ENCODE data around the gene FMN2.

Gene FMN2

DNA sequence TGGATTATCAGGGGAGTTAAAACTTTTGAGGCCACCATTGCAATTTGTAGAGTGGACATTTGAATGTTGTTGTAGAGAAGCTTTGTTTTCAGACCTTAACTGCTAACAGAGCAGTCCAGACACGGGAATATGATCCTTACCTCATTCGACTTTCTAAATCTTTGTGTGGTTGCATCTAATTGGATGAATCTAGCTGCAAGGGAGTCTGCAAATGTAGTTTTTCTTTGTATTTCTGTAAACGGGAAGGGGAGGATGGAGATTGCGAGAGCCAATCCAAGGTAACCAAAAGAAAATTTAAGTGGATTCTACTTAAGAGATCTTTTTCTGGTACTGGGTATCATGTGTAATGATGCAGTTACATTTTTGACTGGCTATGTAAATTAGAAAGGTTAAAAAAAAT lies 110.2 kb downstream of the FMN2 start:
- FAIRE-seq = no peak

DNA sequence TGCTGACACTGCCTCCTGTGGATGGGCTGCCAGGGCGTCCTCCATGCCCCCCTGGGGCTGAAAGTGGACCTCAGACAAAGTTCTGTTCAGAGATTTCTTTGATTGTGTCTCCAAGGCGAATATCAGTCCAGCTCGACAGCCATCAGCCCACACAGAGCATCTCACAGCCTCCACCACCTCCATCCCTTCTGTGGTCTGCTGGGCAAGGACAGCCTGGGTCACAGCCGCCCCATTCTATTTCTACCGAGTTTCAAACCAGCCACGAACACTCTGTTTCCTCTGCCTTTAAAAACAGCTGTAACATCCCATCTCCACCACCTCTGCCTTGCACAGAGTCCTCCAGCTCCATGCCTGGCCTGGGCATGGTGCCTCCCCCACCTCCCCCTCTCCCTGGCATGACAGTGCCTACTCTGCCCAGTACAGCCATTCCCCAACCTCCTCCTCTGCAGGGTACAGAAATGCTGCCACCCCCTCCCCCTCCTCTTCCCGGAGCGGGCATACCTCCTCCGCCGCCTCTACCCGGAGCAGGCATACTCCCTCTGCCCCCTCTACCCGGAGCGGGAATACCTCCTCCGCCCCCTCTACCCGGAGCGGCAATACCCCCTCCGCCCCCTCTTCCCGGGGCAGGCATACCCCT lies 115.5 kb downstream of the FMN2 start:
- FAIRE-seq = no peak

DNA sequence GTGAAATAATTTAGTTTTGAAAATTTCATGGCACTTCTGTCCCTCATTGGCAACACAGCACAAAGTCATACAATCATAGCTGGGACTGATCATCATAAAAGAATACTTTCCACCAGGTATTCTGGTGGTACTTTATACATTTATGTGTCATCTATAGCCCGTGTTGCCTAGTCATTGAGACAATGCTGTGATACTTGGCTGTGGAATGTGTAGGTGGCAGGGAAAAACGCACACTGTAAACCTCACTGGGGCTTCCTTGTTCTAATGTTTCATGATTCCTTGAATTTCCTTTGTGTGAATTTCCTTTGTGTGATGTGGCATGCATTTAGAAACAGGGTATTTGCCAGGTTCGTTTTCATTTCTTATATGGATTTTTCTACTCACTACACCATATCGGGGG lies 118.3 kb downstream of the FMN2 start:
- no peak for FAIRE-seq

- no peak for FAIRE-seq
These were observed 120.9 kb downstream of the FMN2 start for GRCh38 chr1:240212556-240212955.

DNA sequence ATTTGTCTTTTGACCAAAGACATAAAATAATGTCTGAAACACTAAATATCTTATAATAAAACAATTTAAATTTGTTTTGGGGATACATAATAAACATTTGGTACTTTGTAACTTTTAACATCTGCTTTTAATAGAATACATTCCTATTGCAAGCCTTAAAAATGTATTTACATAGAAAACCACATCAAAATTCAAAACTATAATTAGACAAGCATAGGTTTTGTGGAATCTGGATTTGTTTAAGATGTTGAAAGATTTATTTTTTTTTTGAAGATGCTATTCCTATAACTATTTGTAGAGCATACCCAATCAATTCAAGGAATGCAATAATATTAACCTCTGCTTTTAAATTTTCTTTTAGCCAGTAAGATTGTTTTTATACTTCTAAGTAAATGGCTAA lies 125.7 kb downstream of the FMN2 start:
- FAIRE-seq = no peak

DNA sequence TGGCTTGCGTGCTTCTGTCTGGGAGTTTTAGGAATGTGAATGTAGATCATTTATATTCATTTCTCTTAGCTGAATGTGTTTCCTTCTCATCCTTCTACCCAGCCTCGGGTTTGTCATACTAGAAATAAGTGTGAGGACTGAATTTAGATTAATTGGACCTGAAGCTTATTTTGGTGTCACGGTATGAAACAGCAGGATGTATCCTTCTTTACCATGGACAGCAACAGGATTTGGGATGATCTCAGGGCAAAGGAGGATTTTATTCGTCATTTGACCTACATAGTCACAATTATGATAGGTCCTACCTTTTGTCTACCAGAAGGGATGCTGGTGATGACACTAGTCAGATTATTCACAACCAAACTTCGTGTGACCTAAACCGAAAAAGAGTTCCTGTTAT lies 127.4 kb downstream of the FMN2 start:
- FAIRE-seq = no peak

DNA sequence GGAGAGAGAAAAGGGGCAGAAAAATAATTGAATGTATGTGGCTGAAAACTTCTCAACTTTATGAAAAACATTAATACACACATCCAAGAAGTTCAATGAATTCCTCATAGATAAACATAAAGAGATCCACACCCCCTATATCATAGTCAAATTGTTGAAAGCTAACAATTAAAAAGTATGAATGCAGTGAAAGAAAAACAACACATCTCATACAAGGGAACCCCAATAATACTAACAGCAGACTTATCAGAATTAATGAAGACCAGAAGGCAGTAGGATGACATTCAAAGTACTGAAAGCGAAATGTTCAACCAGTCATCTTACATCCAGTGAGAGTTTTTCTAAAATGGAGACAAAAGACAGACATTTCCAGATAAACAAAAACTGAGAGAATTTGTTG lies 134.4 kb downstream of the FMN2 start:
- no peak for FAIRE-seq

DNA sequence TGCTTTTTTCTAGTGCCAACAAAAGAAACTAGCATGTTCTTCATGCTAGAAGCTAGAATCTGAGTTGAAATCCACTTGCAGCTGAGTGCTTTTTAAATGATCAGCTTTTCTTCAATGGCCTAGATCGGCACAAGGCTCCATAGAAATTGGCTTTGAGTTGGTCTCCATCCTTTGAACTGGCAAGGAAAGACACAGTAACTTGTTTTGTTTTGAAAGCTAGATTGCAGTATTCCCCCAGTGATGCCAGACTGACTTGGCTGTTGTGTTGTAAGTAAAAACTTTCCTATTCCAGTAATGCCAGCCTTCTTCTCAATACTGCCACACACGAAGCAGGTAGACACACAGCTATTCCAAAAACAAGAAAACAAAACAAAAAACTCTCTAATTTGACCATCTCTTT lies 139.1 kb downstream of the FMN2 start:
- no peak for FAIRE-seq

- no peak for FAIRE-seq
These were observed 140.8 kb downstream of the FMN2 start for GRCh38 chr1:240232530-240232929.

DNA sequence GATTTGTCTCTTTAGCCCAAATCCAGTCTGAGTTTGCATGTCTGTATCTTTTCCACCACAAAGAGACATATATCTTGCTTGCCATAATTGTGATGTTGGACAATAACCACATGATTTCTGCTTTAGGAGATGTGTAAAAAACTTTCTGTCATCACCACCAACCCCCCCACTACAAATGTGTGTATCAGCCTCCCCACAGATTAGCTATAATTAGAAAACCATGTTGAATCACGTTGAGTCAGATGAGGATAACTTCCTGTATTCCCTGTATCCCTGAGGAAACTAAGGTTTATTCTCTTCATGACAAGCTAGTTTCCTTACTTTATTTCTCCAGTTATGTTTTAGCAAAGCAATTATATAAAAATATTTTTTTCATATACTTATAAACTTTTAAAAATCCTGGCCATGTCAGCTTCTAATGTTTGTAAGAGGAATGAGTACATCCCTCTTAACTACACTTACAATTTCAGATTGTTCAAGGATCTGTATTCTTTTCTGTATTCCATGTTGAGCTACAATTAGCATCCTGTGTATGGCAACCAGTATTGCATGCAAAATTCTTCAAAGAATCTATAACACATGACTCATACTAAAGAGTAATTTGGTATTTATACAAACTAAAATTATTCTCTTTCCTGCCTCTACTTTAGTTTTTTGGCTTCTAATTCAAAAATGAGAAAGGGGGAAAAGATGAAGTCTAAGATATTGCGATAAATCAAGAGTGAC lies 143.0 kb downstream of the FMN2 start:
- no peak for FAIRE-seq

- no peak for FAIRE-seq
These were observed 144.0 kb downstream of the FMN2 start for GRCh38 chr1:240235521-240236288.

DNA sequence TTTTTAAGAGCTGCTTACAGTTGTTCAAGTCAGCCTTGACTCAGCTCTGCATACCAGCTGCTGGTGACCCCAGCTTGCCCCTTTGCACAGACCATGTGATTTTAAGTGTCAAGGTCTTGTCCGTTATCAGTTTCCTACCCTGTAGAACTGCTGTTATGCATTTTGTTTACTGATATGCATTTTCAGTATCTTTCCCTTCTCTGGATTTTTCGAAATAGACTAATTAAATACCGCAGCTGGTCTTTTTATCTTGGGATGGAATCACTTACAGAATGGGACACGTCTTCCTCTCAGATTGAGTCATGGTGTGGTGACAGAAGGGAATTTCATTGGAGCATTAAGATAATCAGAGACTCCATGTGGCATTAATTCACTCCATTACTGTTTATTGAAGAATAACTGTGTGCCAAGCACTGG lies 145.6 kb downstream of the FMN2 start:
- no peak for FAIRE-seq

DNA sequence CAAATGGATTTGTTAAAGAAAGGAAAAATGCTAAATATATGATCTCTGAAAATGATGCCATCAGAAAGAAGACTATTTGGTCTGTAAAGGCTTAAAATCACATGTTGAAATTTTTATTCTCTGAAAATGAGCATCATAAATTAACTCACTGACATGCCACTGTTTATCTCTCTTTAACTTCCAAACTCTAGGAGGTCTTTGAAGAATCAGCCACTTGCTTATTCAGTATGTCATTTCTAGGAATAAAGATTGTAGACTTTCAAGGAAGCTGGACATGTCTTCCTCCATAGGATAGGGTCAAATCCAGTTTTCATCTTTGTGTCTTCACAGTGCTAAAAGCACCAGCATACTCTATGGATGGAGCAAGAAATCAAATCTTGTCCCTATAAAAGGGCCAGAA lies 147.6 kb downstream of the FMN2 start:
- no peak for FAIRE-seq

DNA sequence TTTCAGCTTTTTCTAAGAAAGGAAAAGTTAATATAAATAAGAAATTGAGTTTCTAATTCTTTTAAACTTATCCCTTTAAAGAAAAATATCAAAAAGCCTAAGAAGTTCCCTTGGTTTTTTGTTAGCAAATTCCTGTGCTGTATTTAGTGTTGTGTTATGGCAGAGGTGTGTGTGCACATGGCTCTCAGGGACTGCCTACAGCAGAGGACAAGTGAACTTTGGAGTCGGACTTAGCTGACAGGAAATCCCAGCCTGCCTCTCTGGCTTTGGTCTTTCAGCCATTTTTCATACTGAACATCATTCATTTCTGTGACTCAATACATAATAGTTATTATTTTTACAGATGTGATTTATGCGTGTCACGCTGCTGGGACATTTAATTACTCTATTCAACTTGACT lies 149.6 kb downstream of the FMN2 start:
- FAIRE-seq = no peak

GRCh38 chr1:240242601-240243144 lies 151.0 kb downstream of the FMN2 start:
- FAIRE-seq = no peak

GRCh38 chr1:240244968-240245628 lies 153.4 kb downstream of the FMN2 start:
- no peak for FAIRE-seq

- no peak for FAIRE-seq
These were observed 153.9 kb downstream of the FMN2 start for GRCh38 chr1:240245629-240246020.

DNA sequence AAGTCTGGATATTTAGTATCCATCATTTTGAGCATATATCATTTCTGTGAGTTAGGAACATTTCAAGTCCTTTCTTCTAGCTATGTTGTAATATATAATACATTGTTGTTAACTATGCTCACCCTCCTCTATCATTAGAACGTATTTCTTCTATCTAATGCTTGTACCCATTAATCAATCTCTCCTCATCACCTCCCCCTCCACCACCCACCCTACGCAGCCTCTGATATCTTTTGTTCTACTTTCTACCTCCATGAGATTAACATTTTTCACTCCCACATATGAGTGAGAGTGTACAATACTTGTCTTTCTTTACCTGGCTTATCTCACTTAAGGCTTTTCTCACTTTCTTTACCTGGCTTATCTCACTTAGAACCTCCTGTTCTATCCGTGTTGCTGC lies 156.2 kb downstream of the FMN2 start:
- FAIRE-seq = no peak

- no peak for FAIRE-seq
These were observed 162.3 kb downstream of the FMN2 start for GRCh38 chr1:240254006-240254405.

GRCh38 chr1:240254778-240255291 lies 163.2 kb downstream of the FMN2 start:
- no peak for FAIRE-seq

DNA sequence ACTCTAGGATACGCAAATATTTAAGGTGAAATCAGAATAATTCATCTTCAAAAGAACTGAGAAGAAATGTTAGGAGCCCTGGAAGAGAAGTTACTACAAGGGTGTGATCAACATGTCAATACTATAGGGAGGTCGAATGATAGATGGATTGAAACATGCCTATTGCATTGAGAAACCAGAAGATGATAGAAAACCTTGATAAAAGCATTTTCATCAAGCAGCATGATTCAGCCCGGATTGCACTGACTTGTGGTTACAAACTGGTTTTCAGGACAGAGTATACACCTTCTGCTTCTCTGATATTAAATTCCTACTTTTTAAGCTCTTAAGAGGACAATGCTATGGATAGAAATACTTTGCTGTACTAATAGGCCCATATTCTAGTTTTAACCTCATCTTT lies 164.2 kb downstream of the FMN2 start:
- no peak for FAIRE-seq

- FAIRE-seq = no peak
These were observed 165.3 kb downstream of the FMN2 start for GRCh38 chr1:240256836-240257503.
